Caco-2 (cell line): ENCODE data around the gene TMEM98. TPM values are rescaled to one million over a fixed set of nuclear protein-coding genes. Genes with fewer than 3 reads are reported as not detected.

ENCODE experiments used
- BruUV-seq: library from RNA; stranded (reverse); fragments of 400-500 nt; replicated peaks from 2 replicates; lab custom pipeline; 2021; lab: Mats Ljungman, UMichigan
- CTCF ChIA-PET: fragments of 300-600 bp; sonication (Branson Sonifier 250); formaldehyde crosslinking; loops from one replicate; lab custom pipeline; 2022; ENCODE audit warnings: antibody characterized with exemption; lab: Charles Lee
- POLR2A ChIA-PET: fragments of 300-600 bp; sonication (Branson Sonifier 250); formaldehyde crosslinking; loops from one replicate; lab custom pipeline; 2022; ENCODE audit warnings: antibody characterized with exemption; lab: Charles Lee
- DNase-seq, 2 experiments: peaks; one replicate each; pipeline versions ENCODE4 v3.0.0 to v3.0.0-alpha.2; 2020 to 2022
- H3K27me3 ChIP-seq: replicated peaks from 2 replicates; pipeline ENCODE4 v1.6.0; 2011; ENCODE audit warnings: low read length; ENCODE audit not compliant: control insufficient read depth, insufficient read depth
- H3K36me3 ChIP-seq: 2 replicates; pipeline ENCODE4 v1.5.1; 2011; ENCODE audit warnings: low read length; ENCODE audit not compliant: control insufficient read depth, insufficient read depth
- H3K4me1 ChIP-seq: fragments of 250-450 bp; sonication (Bioruptor Pico); 2 replicates; pipeline ENCODE4 v1.5.1; 2020; ENCODE audit warnings: mild to moderate bottlenecking
- H3K4me3 ChIP-seq: 2 replicates; pipeline ENCODE4 v1.5.1; 2011; ENCODE audit warnings: low read depth, mild to moderate bottlenecking, control low read depth, low read length
- H3K9me3 ChIP-seq: fragments of 250-450 bp; sonication (Bioruptor Pico); 2 replicates; pipeline ENCODE4 v1.5.1; 2020; ENCODE audit warnings: mild to moderate bottlenecking, moderate library complexity
- H3K27ac Mint-ChIP-seq: one replicate; pipeline ENCODE4 v1.8.0; 2022; ENCODE audit warnings: mixed read lengths; ENCODE audit not compliant: unreplicated experiment
- H3K27me3 Mint-ChIP-seq: one replicate; pipeline ENCODE4 v1.8.0; 2022; ENCODE audit warnings: mixed read lengths; ENCODE audit not compliant: insufficient read depth, unreplicated experiment
- H3K36me3 Mint-ChIP-seq: one replicate; pipeline ENCODE4 v1.8.0; 2022; ENCODE audit warnings: mild to moderate bottlenecking, mixed read lengths; ENCODE audit not compliant: insufficient read depth, unreplicated experiment
- H3K4me1 Mint-ChIP-seq: one replicate; pipeline ENCODE4 v1.8.0; 2022; ENCODE audit warnings: low read depth, mixed read lengths; ENCODE audit not compliant: unreplicated experiment
- H3K4me3 Mint-ChIP-seq: one replicate; pipeline ENCODE4 v1.8.0; 2022; ENCODE audit warnings: mild to moderate bottlenecking, moderate library complexity, mixed read lengths; ENCODE audit not compliant: unreplicated experiment
- H3K9me3 Mint-ChIP-seq: one replicate; pipeline ENCODE4 v1.8.0; 2022; ENCODE audit warnings: mixed read lengths; ENCODE audit not compliant: unreplicated experiment
- CTCF ChIP-seq, 2 experiments: fragments of 200-600 bp in 1 of 2; IDR thresholded peaks; 1 replicate in 1 of 2; 2 replicates in 1 of 2; pipeline versions ENCODE4 v1.5.1 to v1.8.0; 2011 to 2022; ENCODE audit warnings: antibody characterized with exemption in 1 of 2, control low read depth in 1 of 2, inconsistent platforms in 1 of 2, low read depth in 1 of 2, low read length in 1 of 2, mild to moderate bottlenecking in 1 of 2, moderate library complexity in 1 of 2; ENCODE audit not compliant: insufficient read depth in 1 of 2, severe bottlenecking in 1 of 2, unreplicated experiment in 1 of 2
- intact Hi-C: fragments of 100-400 bp; cut with micrococcal nuclease; formaldehyde crosslinking; loops from one replicate; pipeline ENCODE4 v1.10.0; 2022; ENCODE audit not compliant: unreplicated experiment
- total RNA-seq: library from RNA; stranded (reverse); gene quantifications from 2 replicates; pipeline ENCODE4 v1.2.3, GENCODE V29; 2022

The TMEM98 gene
- total RNA-seq, 1 experiment from 2014 or later: 229 TPM

GRCh38 chr17:32943647-32944191 lies 15.8 kb downstream of the TMEM98 start:
- intact Hi-C loops: loop anchor here (1.0 to 2.0 kb wide), 5 partner anchors 11 to 107 kb away; partner anchors contain the start of gene TMEM98
- no peak overlapping the region for H3K4me3 ChIP-seq
- H3K27ac Mint-ChIP-seq: peak overlapping the region; percentile 94
- no peaks in the 10 kb centered on the region for H3K9me3 ChIP-seq
- no peaks in the 10 kb centered on the region for H3K27me3 Mint-ChIP-seq
- H3K36me3 Mint-ChIP-seq: peaks cover 64% of the 10 kb centered on the region
- H3K4me1 ChIP-seq: peaks cover 45% of the 10 kb centered on the region
- peaks cover 7% of the 10 kb centered on the region; the same call in 1 of the 2 replicates for H3K36me3 ChIP-seq
- H3K27me3 ChIP-seq: no peaks in the 10 kb centered on the region
- H3K4me1 Mint-ChIP-seq: peaks cover 44% of the 10 kb centered on the region
- BruUV-seq: no TSS peak
- no peaks in the 10 kb centered on the region for H3K9me3 Mint-ChIP-seq
- POLR2A ChIA-PET: interaction anchor here (1.0 to 2.0 kb wide), 2 partner anchors 15 to 19 kb away, joined by 4 to 10 read pairs; partner anchors contain the start of gene TMEM98
- TF ChIP-seq CTCF (IDR thresholded peaks at IDR 0.05; ENCODE audit: insufficient read depth in 1 of 2, low read depth in 1 of 2, low read length in 1 of 2, severe bottlenecking in 1 of 2, unreplicated experiment in 1 of 2): no peak
- H3K4me3 Mint-ChIP-seq: peak overlapping the region; percentile 55
- DNase-seq: peak; percentile 86 to 94
- CTCF ChIA-PET: interaction anchor here (0.7 to 4.6 kb wide), 7 partner anchors 11 to 230 kb away, joined by 3 to 40 read pairs (median 5); partner anchors contain the start of genes MYO1D and TMEM98

GRCh38 chr17:32944248-32945020 lies 16.5 kb downstream of the TMEM98 start:
- BruUV-seq: no TSS peak
- peak in 1 of 2 experiments; percentile 3 for TF ChIP-seq CTCF (IDR thresholded peaks at IDR 0.05; ENCODE audit: insufficient read depth in 1 of 2, low read depth in 1 of 2, low read length in 1 of 2, severe bottlenecking in 1 of 2, unreplicated experiment in 1 of 2)
- Mint-ChIP-seq H3K4me3 (peak overlapping the region; percentile 55), H3K36me3 (peaks cover 57% of the 10 kb centered on the region), H3K9me3 (no peaks in the 10 kb centered on the region), H3K27ac (peak overlapping the region; percentile 94), H3K4me1 (peaks cover 49% of the 10 kb centered on the region), H3K27me3 (no peaks in the 10 kb centered on the region)
- Histone ChIP-seq H3K27me3 (no peaks in the 10 kb centered on the region), H3K4me3 (no peak overlapping the region), H3K4me1 (peaks cover 45% of the 10 kb centered on the region), H3K9me3 (no peaks in the 10 kb centered on the region), H3K36me3 (peaks cover 5% of the 10 kb centered on the region; the same call in 1 of the 2 replicates)
- ChIA-PET POLR2A (interaction anchor here (1.0 to 2.0 kb wide), 2 partner anchors 16 to 18 kb away, joined by 4 to 10 read pairs; partner anchors contain the start of gene TMEM98), CTCF (interaction anchor here (0.8 to 4.6 kb wide), 6 partner anchors 10 to 116 kb away, joined by 3 to 40 read pairs (median 4); partner anchors contain the start of genes MYO1D and TMEM98)
- intact Hi-C loops: loop anchor here (1.0 to 2.0 kb wide), 3 partner anchors 10 to 54 kb away; no protein-coding TSS in a partner anchor
- DNase-seq: peak in 1 of 2 experiments; percentile 50
